ENCODE data around the gene PRC1.
"Not testable (repeated sequence)": the region's sequence is repeated elsewhere in the genome, so short reads cannot be mapped to it uniquely, and the experiment has no call there.

PRC1 gene, protein sequence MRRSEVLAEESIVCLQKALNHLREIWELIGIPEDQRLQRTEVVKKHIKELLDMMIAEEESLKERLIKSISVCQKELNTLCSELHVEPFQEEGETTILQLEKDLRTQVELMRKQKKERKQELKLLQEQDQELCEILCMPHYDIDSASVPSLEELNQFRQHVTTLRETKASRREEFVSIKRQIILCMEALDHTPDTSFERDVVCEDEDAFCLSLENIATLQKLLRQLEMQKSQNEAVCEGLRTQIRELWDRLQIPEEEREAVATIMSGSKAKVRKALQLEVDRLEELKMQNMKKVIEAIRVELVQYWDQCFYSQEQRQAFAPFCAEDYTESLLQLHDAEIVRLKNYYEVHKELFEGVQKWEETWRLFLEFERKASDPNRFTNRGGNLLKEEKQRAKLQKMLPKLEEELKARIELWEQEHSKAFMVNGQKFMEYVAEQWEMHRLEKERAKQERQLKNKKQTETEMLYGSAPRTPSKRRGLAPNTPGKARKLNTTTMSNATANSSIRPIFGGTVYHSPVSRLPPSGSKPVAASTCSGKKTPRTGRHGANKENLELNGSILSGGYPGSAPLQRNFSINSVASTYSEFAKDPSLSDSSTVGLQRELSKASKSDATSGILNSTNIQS

DNA sequence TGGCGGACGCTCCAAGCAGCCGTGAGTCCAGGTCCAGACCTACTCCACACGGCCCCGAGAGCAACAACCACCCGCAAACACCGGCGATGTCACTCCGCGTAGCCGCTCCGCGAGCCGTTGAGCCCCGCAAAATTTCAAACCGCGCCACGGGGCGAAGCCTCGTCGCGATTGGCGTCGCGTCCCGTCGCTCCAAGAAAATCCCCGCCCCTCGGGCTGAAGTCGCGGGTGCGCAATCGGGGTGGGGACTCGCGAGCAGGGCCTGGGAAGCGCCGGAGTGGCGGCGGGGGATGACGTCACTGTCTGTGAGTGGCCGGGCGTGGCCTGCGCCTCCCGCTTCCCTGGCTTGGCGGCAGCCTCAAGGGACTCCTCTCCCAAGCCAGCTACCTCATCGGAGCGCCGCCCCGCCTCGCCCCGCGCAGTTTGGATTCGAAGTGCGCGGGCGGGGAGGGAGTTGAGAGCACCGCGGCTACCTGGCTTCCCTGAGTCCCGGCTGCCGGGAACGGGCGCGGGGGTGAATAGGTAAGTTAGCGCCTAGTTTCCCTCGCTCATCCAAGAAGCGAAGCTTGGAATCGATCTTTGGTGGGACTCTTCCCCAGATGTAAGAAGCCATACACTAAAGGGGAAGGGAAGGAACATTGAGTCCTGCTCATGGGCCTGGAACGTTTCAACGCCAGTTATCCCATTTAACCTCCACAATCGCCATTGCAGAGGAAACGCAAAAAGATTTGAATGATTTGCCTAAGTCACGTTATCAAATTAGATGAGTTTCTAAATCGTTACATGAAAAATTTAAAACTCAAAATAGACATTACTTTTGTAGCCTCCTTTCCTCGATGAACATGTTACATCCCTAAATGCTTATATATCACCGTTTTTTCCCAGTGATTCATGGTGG lies at the start of gene PRC1:
TSS of gene PRC1 (minus strand) at position 119 of the 895 bp plus-strand sequence. CDS start at position 1, 118 bp downstream.
- DNase-seq, result peak; percentile 97

DNA sequence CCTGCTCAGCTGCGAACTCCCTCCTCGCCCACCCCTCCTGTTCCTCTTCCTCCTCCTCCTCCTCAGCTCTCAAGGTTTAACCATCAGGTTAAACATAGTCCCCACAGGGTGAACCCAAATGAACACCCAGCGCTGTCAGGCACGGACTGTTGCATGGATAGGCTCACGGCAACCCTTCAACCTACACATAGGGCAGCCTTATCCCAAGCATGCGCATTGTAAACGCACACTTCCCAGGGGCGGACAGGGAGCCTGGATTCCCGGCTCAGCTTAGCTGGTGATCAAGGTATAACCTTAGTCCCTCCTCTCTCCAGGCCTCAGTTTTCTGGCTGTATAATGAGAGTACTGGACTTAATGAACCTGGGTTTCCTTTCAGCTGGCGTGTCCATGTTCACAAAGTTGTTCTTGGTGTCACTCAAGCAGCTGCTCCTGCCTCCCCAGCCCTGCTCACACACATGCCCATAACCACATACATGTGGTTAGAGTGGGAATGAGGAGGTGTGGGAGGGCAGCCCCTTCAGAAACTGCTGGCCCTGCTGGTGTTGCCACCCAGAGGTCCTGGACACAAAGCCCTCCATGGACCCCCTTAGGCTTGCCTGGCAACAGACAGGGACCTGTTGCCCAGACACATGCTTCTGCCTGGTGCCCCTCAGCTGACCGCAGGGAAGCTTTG lies 49.0 kb upstream of the PRC1 start:
- no peak for DNase-seq

DNA sequence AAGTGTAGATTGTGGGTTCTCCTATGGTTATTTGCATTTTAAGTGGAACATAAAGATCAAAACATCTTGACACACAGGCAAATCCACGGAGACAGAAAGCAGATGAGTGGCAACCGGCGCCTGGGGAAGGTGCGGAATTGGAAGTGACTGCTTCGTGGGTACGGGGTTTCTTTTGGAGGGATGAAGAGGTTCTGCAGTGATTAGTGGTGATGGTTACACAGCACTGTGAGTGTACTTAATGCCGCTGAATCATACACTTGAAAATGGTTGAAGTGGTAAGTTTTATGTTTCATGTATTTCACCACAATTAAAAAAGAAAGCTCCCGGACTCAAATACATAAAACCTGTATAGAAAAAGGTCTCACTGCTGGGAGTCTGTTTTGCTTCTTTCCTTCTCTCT lies 46.5 kb upstream of the PRC1 start:
- no peak for DNase-seq

DNA sequence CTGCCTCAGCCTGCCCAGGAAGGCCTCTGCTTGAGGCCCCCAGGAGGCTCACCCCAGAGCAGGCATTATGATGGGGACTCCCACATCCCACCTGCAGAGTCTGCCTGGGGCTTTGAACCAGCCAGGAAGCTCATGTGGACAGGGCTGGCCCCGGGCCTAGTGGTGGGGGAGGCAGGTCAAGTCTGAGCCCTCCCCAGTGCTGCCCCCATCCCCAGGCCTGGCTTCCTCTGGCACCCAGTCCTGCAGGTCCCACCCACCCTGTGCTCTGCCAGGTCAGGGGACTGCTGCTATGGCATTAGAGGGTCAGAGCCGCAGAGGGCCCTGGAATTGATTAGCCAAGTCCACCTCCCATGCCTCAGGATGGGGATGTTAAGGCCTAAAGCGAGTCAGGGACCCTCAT lies 45.7 kb upstream of the PRC1 start:
- no peak for DNase-seq

DNA sequence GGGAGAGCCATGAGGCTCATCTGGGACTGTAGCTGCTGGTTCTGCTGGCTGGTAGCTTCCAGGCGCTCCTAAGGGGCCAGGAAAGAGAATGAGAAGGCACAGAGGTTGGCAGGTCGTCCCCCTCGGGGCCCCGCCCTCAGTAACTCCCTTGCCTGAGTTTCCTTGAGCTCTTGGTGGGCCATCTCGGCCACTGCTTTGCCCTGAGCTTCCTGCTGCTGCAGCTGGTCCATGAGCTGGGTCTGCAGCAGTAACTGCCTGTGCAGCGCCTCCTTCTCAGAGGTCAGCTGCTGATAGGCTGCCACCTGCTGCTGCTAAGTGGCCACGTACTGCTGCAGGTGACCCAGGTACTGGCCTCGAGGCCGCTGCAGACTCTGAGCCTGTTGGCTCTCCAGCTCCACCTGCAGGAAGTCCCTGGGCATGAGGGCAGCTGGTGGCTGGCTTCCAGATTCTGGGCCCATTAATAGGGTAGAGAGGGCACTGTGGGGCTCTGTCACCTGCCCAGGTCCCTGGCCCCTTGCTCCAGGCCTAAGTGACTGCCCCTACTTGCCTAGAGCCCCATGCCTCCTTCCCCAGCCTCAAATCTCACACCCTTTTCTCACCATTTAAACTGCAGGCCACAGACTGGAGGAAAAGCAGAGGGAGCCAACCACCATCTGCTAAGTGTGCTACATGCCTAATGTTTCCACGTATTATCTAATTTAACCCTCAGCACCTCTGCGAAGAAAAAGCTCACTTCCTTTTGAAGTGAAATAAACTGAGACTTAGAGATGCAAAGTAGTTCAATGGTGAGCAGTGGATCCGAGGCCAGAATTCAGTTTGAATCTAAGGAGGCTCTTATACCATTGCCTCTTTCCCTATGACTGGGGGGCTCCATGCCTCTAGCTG lies 38.8 kb upstream of the PRC1 start:
- peak; percentile 51 for DNase-seq

DNA sequence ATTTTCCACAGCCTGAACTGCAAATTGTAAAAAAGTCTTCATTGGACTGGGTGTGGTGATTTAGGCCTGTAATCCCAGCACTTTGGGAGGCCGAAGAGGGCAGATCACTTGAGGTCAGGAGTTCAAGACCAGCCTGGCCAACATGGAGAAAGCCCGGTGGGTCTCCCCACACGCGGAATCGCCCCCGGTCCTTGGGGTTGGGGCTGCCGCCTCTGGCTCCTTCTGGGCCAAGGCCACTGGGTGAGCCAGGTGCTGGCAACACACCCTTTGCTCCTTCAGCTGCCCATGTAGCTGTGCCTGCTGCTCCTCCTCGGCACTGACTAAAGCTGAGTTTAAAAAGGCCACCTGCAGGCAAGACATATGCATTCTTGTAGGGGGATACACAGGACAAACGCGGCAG lies 37.5 kb upstream of the PRC1 start:
- no peak for DNase-seq

DNA sequence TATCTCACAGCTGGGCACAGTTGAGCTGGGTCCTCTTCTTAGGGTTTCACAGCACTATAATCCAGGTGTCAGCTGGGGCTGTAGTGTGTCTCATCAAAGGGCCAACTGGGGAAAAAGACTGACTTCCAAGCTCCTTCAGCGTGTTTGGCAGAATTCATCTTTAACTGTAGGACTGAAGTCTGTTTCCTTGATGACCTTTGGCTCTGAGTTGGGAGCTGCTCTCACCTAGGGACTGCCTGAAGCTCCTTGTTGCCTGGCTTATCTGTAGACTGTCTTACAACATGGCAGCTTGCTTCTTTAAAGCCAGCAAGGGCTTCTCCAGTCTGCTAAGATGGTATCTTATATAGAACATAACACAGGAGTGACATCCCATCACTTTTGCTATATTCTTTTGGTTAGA lies 33.3 kb upstream of the PRC1 start:
- DNase-seq, result no peak

DNA sequence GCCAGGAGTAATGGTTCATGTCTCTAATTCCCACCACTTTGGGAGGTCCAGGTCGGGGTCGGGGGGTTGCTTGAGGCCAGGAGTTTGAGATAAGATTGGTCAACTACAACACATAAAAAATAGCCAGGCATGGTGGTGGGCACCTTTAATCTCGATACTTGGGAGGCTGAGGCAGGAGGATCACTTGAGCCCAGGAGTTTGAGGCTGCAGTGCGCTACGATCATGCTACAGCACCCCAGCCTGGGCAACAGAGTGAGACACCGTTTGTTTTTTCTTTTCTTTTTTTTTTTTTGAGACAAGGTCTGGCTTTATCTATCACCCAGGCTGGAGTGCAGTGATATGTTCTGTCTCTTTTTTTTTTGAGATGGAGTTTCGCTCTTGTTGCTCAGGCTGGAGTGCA lies 29.4 kb upstream of the PRC1 start:
- no peak for DNase-seq

DNA sequence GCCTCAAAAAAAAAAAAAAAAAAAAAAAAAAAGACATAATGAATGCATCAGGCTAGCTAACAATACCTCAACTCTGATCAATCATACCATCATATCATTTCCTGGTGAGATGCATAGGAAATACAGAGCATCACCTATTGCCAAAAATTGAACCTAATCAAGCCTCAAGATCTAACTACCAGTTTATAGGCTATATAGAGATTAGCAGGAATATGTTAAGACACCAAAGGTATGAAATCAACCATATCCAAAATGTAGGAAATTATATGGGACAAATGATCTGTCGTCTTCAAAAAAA lies 28.4 kb upstream of the PRC1 start:
- DNase-seq, result no peak

DNA sequence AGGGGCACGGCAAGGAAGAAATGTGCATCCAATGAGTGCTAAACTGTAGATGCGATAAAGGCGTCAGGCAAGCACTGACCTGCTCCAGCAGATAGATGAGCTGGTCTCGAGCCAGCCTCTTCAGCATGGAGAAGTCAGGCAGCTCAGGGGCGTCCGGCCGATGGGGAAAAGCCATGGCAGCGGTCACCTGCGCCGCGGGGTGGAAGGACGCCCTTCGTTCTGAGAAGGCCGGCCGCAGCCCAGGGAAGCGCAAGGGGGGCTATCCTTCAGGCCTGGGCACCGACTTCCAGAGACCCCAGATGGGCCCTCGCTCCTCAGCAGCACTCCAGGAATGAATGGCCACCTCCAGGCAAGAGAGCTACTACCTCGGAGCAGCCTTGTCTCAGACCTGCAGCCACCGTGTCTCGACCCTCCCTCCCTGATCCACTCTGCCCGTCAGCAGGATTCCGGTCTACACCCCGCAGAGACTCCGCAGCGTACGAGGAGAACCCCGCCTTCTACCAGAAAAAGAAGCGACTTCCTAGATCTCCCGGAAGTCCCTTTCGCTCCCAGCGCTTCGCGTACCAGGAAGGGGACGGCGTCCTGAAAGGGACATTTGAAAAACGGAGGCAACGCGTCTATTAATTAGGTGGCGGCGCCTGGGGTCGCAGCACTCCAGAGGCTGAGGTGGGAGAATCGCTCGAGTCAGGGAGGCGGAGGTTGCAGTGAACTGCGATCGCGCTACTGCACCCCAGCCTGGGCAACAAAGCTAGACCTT lies 27.9 kb upstream of the PRC1 start, which contains the start of gene VPS33B:
TSS of gene VPS33B (minus strand) at position 520 of the 757 bp plus-strand sequence. CDS start at position 175, 345 bp downstream.
- DNase-seq, result peak; percentile 80

DNA sequence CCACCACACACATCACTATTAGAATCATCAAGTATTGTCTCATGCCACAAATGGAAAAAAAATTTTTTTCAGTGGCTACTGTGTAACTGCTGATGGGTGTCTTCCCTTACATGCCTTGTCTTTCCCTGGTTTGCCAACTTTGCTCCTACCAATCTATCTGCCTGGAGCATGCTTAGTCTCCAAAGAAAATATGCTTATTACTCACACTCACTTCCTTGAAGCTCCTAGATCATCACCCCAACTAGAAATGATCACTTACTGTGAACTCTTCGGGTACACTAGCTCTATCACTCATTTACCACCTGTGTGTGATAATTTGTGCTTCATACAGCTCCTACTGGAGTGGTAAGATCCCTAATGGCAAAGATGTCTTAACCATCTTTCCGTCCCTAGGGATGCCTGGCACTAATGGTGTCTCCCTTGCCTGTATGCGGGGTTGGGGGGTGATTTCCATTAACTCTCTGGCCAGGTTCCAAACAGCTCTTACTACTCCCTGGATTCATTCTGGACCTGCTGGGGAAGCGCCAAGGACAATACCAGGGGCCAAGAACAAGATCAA lies 27.3 kb upstream of the PRC1 start:
- no peak for DNase-seq

DNA sequence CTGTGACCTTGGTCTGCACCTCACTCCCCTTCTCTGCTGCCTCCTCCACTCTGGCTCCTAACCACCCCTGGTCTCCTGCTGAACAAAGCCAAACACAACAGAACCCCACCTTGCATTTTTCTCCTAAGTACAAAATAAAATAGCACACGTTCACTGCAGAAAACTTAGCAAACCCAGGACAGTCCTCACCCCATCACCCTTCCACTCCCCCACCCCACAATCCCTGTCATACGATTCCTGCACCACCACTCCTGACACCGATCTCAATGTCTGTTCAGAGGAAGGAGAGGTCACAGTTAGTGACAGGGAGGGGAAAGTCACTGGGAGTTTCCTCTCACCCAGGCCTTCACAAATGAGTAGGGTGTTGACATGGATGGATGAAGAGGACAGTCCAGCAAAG lies 23.8 kb upstream of the PRC1 start:
- DNase-seq, result no peak

DNA sequence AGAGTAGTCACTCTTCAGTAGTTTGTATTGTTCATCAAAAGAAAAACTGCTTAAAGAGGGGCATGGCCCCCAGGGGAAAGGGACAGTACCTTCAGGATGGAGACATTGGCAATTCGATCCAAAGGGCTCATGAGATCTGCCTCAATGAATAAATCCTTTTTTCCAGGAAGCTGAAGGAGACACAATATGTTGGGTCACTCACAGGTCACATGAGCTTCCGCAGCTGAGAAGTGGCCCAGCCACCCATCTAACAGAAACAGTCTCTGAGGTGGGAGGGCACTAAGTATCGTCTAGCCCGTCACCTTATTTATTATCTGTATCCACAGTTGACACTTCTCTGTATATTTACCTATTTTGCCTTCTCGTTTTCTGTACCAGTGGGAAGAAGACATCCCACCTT lies 23.4 kb upstream of the PRC1 start:
- no peak for DNase-seq

DNA sequence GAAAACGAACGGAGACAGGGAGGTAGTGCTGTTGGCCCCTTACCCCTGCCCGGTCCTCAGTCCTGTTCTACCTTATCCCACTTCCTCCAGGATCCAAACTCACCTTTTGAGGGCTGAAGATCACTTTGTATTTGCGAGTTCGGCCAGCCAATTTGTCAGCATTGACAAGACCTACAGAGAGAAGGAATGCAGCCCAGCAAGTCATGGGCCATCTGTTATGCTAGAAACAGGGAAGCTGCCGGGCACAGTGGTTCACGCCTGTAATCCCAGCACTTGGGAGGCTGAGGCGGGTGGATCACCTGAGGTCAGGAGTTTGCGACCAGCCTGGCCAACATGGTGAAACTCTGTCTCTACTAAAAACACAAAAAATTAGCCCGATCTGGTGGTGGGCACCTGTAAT lies 19.4 kb upstream of the PRC1 start:
- DNase-seq, result not testable (repeated sequence)

DNA sequence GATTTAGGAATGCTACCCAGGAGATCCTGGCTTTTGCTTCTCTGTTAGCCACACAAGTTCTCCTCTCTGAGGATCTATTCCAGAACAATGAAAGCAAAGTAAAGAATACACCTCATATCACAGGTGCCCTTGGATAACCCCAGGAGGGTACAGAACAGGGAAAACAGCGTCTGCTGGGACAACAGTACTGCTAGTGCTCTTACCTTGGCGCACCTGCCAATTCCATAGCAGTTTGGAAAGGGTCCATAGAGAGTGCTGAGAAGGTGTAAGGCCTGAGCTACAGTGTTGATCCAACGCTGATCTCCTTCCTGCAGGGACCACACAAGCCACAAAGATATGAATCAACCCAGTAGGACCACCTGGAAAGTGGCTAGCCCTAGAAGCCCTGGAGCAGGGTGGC lies 12.9 kb upstream of the PRC1 start:
- no peak for DNase-seq

DNA sequence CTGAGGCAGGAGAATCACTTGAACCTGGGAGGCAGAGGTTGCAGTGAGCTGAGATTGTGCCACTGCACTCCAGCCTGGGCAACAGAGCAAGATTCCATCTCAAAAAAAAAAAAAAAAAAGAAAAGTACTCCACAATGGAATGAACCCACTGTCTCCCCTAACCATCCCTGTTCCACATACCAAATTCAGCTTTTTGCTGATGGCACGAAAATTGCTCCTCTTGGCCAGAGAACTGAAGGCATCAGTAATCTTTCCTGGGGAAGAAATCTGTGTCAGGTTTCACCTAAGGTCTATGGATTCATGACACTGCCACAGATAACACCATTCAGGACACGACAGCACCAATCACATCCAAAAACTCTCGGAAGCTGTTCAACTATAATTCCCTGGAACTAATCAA lies 6.9 kb upstream of the PRC1 start:
- DNase-seq, result no peak

DNA sequence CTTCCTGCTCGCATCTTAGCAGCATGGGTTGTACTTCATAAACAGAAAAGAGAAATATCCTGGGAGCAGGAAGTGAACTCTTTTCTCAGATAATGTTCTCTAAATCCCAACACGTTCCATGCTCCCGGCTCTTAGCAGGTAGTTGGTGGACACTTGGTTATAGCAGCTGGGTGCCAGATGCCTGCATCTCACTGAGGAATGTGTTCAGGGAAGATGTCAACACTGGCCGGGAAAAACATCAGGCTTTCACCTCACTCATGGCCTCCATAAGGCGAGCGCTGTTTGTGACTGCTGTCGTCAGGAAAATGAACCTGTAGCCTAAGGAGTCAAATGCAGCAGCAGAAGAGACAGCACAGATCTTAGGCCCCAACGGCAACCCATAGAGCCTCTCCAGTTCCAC lies 4.4 kb upstream of the PRC1 start:
- DNase-seq, result no peak

DNA sequence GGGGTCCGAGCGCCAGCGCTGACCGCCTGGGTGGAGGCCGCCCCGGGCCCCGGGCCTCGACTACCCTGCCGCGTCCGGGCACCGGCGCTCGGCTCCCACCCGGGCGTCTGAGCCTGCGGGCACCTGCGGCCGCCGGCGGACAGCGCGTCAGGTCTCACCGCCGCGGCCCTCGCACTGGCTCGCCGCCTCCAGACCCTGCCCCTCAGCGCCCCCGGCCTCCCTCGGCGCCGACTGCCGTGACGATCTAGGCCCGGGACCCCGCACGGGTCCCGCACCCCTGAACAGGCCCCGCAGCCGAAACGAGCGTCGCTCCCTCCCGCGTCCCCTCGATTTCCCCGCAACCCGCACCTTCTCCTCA lies 297 bp downstream of the PRC1 start:
- no peak for DNase-seq

DNA sequence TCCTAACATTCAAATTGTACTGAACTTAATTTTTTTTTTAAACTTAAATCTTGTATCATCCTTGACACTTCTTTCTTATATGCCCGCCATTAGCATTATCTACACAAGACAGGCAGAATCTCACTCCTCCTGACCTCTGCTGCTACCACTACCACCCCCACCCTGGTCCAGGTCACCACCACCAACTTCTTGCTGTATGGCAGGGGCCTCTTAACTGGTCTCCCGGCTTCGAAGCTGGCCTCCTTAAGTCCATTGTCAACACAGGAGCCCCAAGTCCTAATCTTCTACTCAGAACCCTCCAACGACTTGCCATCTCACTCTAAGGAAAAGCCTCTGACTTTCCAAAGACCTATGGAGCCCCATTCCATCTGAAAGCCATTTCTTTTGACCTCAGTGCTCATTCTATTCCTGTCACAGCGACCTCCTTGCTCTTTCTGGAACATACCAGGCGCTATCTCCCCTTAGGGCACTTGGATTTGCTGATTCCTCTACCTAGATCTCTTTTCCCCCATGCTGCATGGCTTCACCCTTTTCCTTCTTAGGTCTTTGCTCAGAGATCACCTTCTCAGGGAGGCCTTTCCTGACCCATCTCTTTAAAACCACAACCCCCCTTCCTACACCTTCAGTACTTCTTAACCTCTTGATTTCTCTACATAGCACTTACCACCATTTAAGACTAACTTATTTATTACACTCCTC lies 2.6 kb downstream of the PRC1 start:
- DNase-seq, result no peak

DNA sequence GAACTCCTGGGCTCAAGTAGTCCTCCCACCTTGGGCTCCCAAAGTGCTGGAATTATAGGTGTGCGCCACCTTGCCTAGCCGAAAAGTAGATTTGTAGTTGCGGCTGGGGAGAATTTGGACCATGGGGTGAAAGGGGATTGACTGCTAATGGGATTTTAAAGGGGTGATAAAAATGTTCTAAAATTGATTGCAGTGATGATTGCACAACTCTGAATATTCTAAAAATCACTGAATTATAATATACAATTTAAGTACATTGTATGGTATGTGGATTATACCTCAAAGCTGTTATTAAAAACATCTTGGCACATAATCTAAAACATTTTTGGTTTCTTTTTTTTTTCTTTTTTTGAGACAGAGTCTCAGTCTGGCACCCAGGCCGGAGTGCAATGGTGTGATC lies 3.9 kb downstream of the PRC1 start:
- no peak for DNase-seq
